Mammary epithelial cell (primary cell): ENCODE results near the gene PLXNA1.

ENCODE experiments used
- EZH2 ChIP-seq: IDR thresholded peaks from 2 replicates; pipeline ENCODE4 v1.6.1; 2012; ENCODE audit warnings: low read length, inconsistent platforms, borderline replicate concordance
- TF ChIP-seq, protein P1 (sequence below), 2 donors: IDR thresholded peaks in 1 of 2; conservative IDR thresholded peaks in 1 of 2; 2 replicates each; pipeline ENCODE4 v1.5.1; 2011 to 2012; ENCODE audit warnings: inconsistent platforms in 2 of 2, low read length in 2 of 2, mild to moderate bottlenecking in 2 of 2, control low read depth in 1 of 2, low read depth in 1 of 2; ENCODE audit not compliant: insufficient read depth in 1 of 2; ENCODE audit errors: extremely low read depth in 1 of 2

DNA sequence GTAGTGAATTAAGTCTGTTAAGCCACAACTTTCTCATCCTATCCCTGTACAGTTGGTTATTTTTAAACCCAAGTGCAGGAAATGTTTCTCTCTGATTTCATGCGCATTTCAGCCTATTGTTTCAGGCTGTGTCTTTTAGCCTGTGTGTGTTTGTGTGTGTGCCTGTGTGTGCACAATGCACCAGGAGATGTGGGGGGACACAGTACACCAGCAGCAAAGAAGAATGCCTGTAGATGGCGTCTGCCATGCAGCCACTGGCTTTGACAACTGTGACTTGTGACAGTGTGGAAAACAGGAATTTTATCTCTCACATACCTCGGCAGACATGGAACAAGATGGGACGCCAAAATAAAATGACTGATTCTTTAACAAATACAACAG lies 43.6 kb upstream of the PLXNA1 start:
- TF ChIP-seq, protein P1, sequence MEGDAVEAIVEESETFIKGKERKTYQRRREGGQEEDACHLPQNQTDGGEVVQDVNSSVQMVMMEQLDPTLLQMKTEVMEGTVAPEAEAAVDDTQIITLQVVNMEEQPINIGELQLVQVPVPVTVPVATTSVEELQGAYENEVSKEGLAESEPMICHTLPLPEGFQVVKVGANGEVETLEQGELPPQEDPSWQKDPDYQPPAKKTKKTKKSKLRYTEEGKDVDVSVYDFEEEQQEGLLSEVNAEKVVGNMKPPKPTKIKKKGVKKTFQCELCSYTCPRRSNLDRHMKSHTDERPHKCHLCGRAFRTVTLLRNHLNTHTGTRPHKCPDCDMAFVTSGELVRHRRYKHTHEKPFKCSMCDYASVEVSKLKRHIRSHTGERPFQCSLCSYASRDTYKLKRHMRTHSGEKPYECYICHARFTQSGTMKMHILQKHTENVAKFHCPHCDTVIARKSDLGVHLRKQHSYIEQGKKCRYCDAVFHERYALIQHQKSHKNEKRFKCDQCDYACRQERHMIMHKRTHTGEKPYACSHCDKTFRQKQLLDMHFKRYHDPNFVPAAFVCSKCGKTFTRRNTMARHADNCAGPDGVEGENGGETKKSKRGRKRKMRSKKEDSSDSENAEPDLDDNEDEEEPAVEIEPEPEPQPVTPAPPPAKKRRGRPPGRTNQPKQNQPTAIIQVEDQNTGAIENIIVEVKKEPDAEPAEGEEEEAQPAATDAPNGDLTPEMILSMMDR (conservative IDR thresholded peaks at IDR 0.05 in 1 of 2, IDR thresholded peaks at IDR 0.05 in 1 of 2; ENCODE audit: extremely low read depth in 1 of 2, insufficient read depth in 1 of 2, low read depth in 1 of 2, low read length in 2 of 2), result peak in 1 of 2 donors; percentile 15
- TF ChIP-seq EZH2, result no peak
